Measurements from ENCODE around the gene MYBPC2. TPM values are rescaled to one million over a fixed set of nuclear protein-coding genes. Genes with fewer than 3 reads are reported as not detected.

The MYBPC2 gene
- total and polyA plus RNA-seq, 2 donors (not counting 3 experiments of a cell fraction or from before 2014, with no cell fraction given) = 0.03 TPM; not detected in 1

DNA sequence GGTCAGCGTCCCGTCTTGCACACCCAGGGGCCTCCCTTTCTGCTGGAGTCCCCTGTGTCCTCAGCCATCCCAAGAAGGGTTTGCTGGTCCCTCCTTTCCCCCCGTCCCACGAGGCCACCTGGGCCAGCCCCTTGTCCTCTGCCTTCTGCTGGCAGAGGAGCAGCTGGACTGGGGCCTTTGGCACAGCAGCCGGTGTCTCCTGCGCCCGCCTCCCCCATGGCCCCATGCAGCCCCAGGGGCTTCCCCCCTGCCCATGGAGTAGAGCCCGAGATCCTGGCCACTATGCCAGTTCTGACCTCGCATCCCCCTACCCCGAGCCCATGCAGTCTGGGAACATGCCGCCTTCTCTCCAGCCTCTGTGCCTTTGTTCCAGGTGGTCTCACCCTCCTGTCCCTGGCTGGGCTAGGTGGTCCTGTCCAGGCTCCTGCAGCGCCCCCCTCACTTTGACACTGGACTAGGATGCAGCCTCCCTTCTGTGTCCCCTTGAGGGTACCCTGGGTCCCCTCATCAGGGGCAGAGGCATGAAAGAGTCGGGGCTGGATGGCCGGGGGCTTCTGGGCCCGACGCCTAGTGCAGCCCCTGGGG, 49.7 kb downstream of the MYBPC2 start:
- no TSS peak for BruUV-seq (replicated peaks)
- H3K4me2 ChIP-seq (ENCODE audit: insufficient read depth, low read length) = no peak overlapping the region
- no peak for FAIRE-seq
- no peaks in the 10 kb centered on the region for H3K9me1 ChIP-seq (replicated peaks; ENCODE audit: control insufficient read depth, extremely low read depth, insufficient read depth, low read length)
- H3K9me3 ChIP-seq (replicated peaks; ENCODE audit: control insufficient read depth, insufficient read depth, low read length) = no peaks in the 10 kb centered on the region
- H2AFZ ChIP-seq (ENCODE audit: low read depth, low read length) = no peak overlapping the region
- peaks cover 0 to 4% of the 10 kb centered on the region in 2 experiments for H3K27me3 ChIP-seq (ENCODE audit: control insufficient read depth in 2 of 2, insufficient read depth in 2 of 2, low read length in 2 of 2)
- TF ChIP-seq FOS (IDR thresholded peaks at IDR 0.05; ENCODE audit: borderline replicate concordance, insufficient read depth, low read length) (no peak), JUN (IDR thresholded peaks at IDR 0.05; ENCODE audit: borderline replicate concordance, insufficient read depth, insufficient read length, low read depth) (no peak), POLR2AphosphoS5 (IDR thresholded peaks at IDR 0.05; ENCODE audit: insufficient read depth, low read depth, low read length) (no peak), POLR2A (IDR thresholded peaks at IDR 0.05; ENCODE audit: low read depth, low read length) (no peak), MYC (IDR thresholded peaks at IDR 0.05; ENCODE audit: low read depth, low read length) (no peak), GATA2 (IDR thresholded peaks at IDR 0.05; ENCODE audit: insufficient read depth, insufficient read length, low read depth, low read length) (no peak), EZH2 (IDR thresholded peaks at IDR 0.05; ENCODE audit: borderline replicate concordance, low read depth, low read length, severe bottlenecking) (no peak)
- TF ChIP-seq, protein P1, sequence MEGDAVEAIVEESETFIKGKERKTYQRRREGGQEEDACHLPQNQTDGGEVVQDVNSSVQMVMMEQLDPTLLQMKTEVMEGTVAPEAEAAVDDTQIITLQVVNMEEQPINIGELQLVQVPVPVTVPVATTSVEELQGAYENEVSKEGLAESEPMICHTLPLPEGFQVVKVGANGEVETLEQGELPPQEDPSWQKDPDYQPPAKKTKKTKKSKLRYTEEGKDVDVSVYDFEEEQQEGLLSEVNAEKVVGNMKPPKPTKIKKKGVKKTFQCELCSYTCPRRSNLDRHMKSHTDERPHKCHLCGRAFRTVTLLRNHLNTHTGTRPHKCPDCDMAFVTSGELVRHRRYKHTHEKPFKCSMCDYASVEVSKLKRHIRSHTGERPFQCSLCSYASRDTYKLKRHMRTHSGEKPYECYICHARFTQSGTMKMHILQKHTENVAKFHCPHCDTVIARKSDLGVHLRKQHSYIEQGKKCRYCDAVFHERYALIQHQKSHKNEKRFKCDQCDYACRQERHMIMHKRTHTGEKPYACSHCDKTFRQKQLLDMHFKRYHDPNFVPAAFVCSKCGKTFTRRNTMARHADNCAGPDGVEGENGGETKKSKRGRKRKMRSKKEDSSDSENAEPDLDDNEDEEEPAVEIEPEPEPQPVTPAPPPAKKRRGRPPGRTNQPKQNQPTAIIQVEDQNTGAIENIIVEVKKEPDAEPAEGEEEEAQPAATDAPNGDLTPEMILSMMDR (IDR thresholded peaks at IDR 0.05; ENCODE audit: extremely low read depth in 1 of 2, insufficient read depth in 1 of 2, low read depth in 1 of 2, low read length in 2 of 2) = no peak
- TF ChIP-seq, protein P2, sequence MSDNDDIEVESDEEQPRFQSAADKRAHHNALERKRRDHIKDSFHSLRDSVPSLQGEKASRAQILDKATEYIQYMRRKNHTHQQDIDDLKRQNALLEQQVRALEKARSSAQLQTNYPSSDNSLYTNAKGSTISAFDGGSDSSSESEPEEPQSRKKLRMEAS (IDR thresholded peaks at IDR 0.05; ENCODE audit: insufficient read depth, insufficient read length) = no peak
- H3K4me1 ChIP-seq (ENCODE audit: control insufficient read depth, extremely low read depth, insufficient read depth, low read length) = peaks cover 3% of the 10 kb centered on the region
- peaks cover 0 to 32% of the 10 kb centered on the region in 2 experiments for H3K36me3 ChIP-seq (ENCODE audit: control insufficient read depth in 2 of 2, extremely low read depth in 1 of 2, insufficient read depth in 2 of 2, low read length in 2 of 2)
- ChIA-PET POLR2A (no interaction called here), CTCF (no interaction called here)
- H4K20me1 ChIP-seq (replicated peaks; ENCODE audit: control insufficient read depth, extremely low read depth, insufficient read depth, low read length) = no peaks in the 10 kb centered on the region
- dilution Hi-C loops (cut with MboI; ENCODE audit: extremely low pct_ligation_motif_present, low sequenced_read_pairs) (no loop called here), intact Hi-C loops (cut with micrococcal nuclease) (no loop called here)
- H3K27ac ChIP-seq (ENCODE audit: insufficient read depth, low read depth, low read length) = no peak overlapping the region
- no peak for DNase-seq (ENCODE audit: low read depth, low spot score)
- H3K4me3 ChIP-seq (replicated peaks in 1 of 3; ENCODE audit: insufficient read depth in 1 of 3, low read depth in 1 of 3, low read length in 3 of 3) = no peak overlapping the region
- peaks cover 3% of the 10 kb centered on the region for H3K79me2 ChIP-seq (ENCODE audit: control insufficient read depth, insufficient read depth, low read length)
- H3K9ac ChIP-seq (replicated peaks; ENCODE audit: extremely low read depth, insufficient read depth, low read length) = no peak overlapping the region
